ENCODE data around the gene OOSP3.
"Not testable (repeated sequence)": the region's sequence is repeated elsewhere in the genome, so short reads cannot be mapped to it uniquely, and the experiment has no call there.

- TF ChIP-seq CTCF (IDR thresholded peaks at IDR 0.05; ENCODE audit: low read length); EZH2 (IDR thresholded peaks at IDR 0.05; ENCODE audit: borderline replicate concordance, low read length): not testable (repeated sequence)
These were observed 8.6 kb downstream of the OOSP3 start for GRCh38 chr11:59887156-59887555.

Data from OCI-LY1 (cell line).